Measurements from ENCODE around the gene CLDN5. TPM values are rescaled to one million over a fixed set of nuclear protein-coding genes. Genes with fewer than 3 reads are reported as not detected.

The CLDN5 gene
- polyA plus RNA-seq, 1 donor from 2014 or later = 0.66 TPM

GRCh38 chr22:19476023-19476422, 48.2 kb downstream of the CLDN5 start:
- Histone ChIP-seq H3K9me3 (ENCODE audit: low read length) (no peaks in the 10 kb centered on the region), H4K20me1 (ENCODE audit: insufficient read depth) (no peaks in the 10 kb centered on the region), H3F3A (ENCODE audit: insufficient read depth, low read length, poor library complexity, severe bottlenecking) (no peaks in the 10 kb centered on the region), H3K9ac (ENCODE audit: low read length) (no peak overlapping the region), H2AFZ (ENCODE audit: low read depth, low read length) (no peak overlapping the region), H3K79me2 (replicated peaks; ENCODE audit: insufficient read depth, low read length) (peaks cover 19% of the 10 kb centered on the region), H3K36me3 (ENCODE audit: insufficient read depth, low read length) (peaks cover 3% of the 10 kb centered on the region), H3K4me3 (ENCODE audit: low read length) (no peak overlapping the region), H3K27ac (ENCODE audit: low read length) (no peak overlapping the region), H3K4me2 (ENCODE audit: low read length) (no peak overlapping the region), H3K9me2 (ENCODE audit: insufficient read depth, low read length) (no peaks in the 10 kb centered on the region), H3K27me3 (ENCODE audit: insufficient read depth, low read depth, low read length) (no peaks in the 10 kb centered on the region)
- no peak for TF ChIP-seq SMC3 (conservative IDR thresholded peaks at IDR 0.05; ENCODE audit: poor library complexity)
- TF ChIP-seq CTCF (IDR thresholded peaks at IDR 0.05; ENCODE audit: poor library complexity, severe bottlenecking) = no peak
- no peak for TF ChIP-seq REST (IDR thresholded peaks at IDR 0.05; ENCODE audit: borderline replicate concordance)
- TF ChIP-seq TAF1 (IDR thresholded peaks at IDR 0.05; ENCODE audit: low read depth) = no peak
- no peak for TF ChIP-seq EP300 (conservative IDR thresholded peaks at IDR 0.05; ENCODE audit: poor library complexity, severe bottlenecking)
- TF ChIP-seq POLR2AphosphoS5 (IDR thresholded peaks at IDR 0.05) = no peak
- no peak for TF ChIP-seq RAD21 (conservative IDR thresholded peaks at IDR 0.05)
- no peak for TF ChIP-seq MXI1 (conservative IDR thresholded peaks at IDR 0.05; ENCODE audit: poor library complexity, severe bottlenecking)
- no peak for TF ChIP-seq EZH2 (IDR thresholded peaks at IDR 0.05; ENCODE audit: borderline replicate concordance, insufficient read depth, low read length, poor library complexity, severe bottlenecking)

- Histone ChIP-seq H3K36me3 (ENCODE audit: insufficient read depth, low read length) (peaks cover 3% of the 10 kb centered on the region), H3K27ac (ENCODE audit: low read length) (no peak overlapping the region), H3K4me2 (ENCODE audit: low read length) (no peak overlapping the region), H4K20me1 (ENCODE audit: insufficient read depth) (no peaks in the 10 kb centered on the region), H3K79me2 (replicated peaks; ENCODE audit: insufficient read depth, low read length) (peaks cover 18% of the 10 kb centered on the region), H3K9ac (ENCODE audit: low read length) (no peak overlapping the region), H3F3A (ENCODE audit: insufficient read depth, low read length, poor library complexity, severe bottlenecking) (no peaks in the 10 kb centered on the region), H3K9me3 (ENCODE audit: low read length) (no peaks in the 10 kb centered on the region), H3K9me2 (ENCODE audit: insufficient read depth, low read length) (no peaks in the 10 kb centered on the region), H2AFZ (ENCODE audit: low read depth, low read length) (no peak overlapping the region), H3K4me3 (ENCODE audit: low read length) (no peak overlapping the region), H3K27me3 (ENCODE audit: insufficient read depth, low read depth, low read length) (no peaks in the 10 kb centered on the region)
- TF ChIP-seq REST (IDR thresholded peaks at IDR 0.05; ENCODE audit: borderline replicate concordance) (no peak), CTCF (IDR thresholded peaks at IDR 0.05; ENCODE audit: poor library complexity, severe bottlenecking) (no peak), POLR2AphosphoS5 (IDR thresholded peaks at IDR 0.05) (no peak), MXI1 (conservative IDR thresholded peaks at IDR 0.05; ENCODE audit: poor library complexity, severe bottlenecking) (no peak), TAF1 (IDR thresholded peaks at IDR 0.05; ENCODE audit: low read depth) (no peak), EZH2 (IDR thresholded peaks at IDR 0.05; ENCODE audit: borderline replicate concordance, insufficient read depth, low read length, poor library complexity, severe bottlenecking) (no peak), SMC3 (conservative IDR thresholded peaks at IDR 0.05; ENCODE audit: poor library complexity) (no peak), RAD21 (conservative IDR thresholded peaks at IDR 0.05) (no peak), EP300 (conservative IDR thresholded peaks at IDR 0.05; ENCODE audit: poor library complexity, severe bottlenecking) (no peak)
These were observed 50.6 kb downstream of the CLDN5 start for GRCh38 chr22:19473578-19473977.
